Measurements from ENCODE around the gene SLC6A3. TPM values are rescaled to one million over a fixed set of nuclear protein-coding genes. Genes with fewer than 3 reads are reported as not detected.

Gene SLC6A3
- total RNA-seq, 2 experiments from 2014 or later: not detected

DNA sequence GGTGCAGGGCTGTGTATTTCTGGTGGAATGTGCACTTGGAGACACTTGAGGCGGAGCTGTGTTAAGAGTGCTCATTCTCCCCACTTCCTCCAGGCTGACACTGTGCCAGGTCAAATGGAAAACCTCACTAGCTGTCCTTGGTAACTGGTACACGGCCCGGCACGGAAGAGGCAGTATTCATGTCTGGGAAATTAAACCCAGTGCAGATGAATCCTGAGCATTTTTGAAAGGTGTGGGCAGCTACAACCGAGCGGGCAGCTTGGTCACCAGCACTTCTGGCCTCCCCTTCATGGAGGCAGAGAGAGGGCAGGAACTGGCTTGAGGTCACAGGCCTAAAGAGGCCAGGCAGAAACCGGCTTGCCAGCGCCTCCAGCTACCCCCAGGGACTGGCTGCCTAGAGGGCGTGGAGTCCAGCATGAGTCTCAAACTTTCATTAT lies 101.9 kb downstream of the SLC6A3 start:
- H3K79me2 ChIP-seq (ENCODE audit: insufficient read depth, low read depth, low read length): peaks cover 51% of the 10 kb centered on the region
- POLR2A ChIA-PET: interaction anchor here (0.7 to 6.0 kb wide), 9 partner anchors 11 to 309 kb away, joined by 3 to 78 read pairs (median 3); no protein-coding TSS in a partner anchor
- H3K36me3 ChIP-seq (ENCODE audit: insufficient read depth, low read length): peaks cover 57% of the 10 kb centered on the region
- CTCF ChIA-PET (ENCODE audit: unreplicated experiment): no interaction called here
- H3K4me2 ChIP-seq (ENCODE audit: low read length): peak overlapping the region; percentile 79
- H3K27ac ChIP-seq (ENCODE audit: low read depth, low read length, poor library complexity, severe bottlenecking): peak overlapping the region; percentile 94
- no peaks in the 10 kb centered on the region for H3K9me3 ChIP-seq (ENCODE audit: low read length)
- intact Hi-C loops (cut with micrococcal nuclease; ENCODE audit: unreplicated experiment): loop anchor here (5.0 kb wide), 1 partner anchor 1126 kb away; the partner anchor contains the start of genes CCDC127 and SDHA
- no TSS peak for BruUV-seq (replicated peaks)
- no peak overlapping the region for H2AFZ ChIP-seq (ENCODE audit: low read length)
- peak overlapping the region; percentile 89 for H3K4me3 ChIP-seq (ENCODE audit: low read depth, low read length, poor library complexity, severe bottlenecking)
- peak; percentile 47 for DNase-seq (ENCODE audit: low spot score)
- H3K4me1 ChIP-seq (ENCODE audit: insufficient read depth, low read length, poor library complexity, severe bottlenecking): peaks cover 56% of the 10 kb centered on the region
- H4K20me1 ChIP-seq (ENCODE audit: insufficient read depth, low read length): no peaks in the 10 kb centered on the region
- H3K9me2 ChIP-seq (ENCODE audit: insufficient read depth, low read length): no peaks in the 10 kb centered on the region
- TF ChIP-seq, protein P1, sequence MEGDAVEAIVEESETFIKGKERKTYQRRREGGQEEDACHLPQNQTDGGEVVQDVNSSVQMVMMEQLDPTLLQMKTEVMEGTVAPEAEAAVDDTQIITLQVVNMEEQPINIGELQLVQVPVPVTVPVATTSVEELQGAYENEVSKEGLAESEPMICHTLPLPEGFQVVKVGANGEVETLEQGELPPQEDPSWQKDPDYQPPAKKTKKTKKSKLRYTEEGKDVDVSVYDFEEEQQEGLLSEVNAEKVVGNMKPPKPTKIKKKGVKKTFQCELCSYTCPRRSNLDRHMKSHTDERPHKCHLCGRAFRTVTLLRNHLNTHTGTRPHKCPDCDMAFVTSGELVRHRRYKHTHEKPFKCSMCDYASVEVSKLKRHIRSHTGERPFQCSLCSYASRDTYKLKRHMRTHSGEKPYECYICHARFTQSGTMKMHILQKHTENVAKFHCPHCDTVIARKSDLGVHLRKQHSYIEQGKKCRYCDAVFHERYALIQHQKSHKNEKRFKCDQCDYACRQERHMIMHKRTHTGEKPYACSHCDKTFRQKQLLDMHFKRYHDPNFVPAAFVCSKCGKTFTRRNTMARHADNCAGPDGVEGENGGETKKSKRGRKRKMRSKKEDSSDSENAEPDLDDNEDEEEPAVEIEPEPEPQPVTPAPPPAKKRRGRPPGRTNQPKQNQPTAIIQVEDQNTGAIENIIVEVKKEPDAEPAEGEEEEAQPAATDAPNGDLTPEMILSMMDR (conservative IDR thresholded peaks at IDR 0.05; ENCODE audit: low read length): 0 out of 2 replicates have a peak, but pooled peaks have one; percentile 20
- TF ChIP-seq EZH2phosphoT487 (IDR thresholded peaks at IDR 0.05; ENCODE audit: borderline replicate concordance, low read depth, low read length): no peak

Other genes with a start within 250 kb of the SLC6A3 start
- not detected in 2 replicates for gene SLC6A19, start 243.8 kb downstream of the SLC6A3 start, total RNA-seq (2014; rRNA removed; shearing (Covaris generic))
- gene SLC6A19, start 243.8 kb downstream of the SLC6A3 start, total RNA-seq (2022): not detected in 2 replicates
- gene SLC6A18, start 220.1 kb downstream of the SLC6A3 start, total RNA-seq (2014; rRNA removed; shearing (Covaris generic)): not detected in 2 replicates
- gene SLC6A18, start 220.1 kb downstream of the SLC6A3 start, total RNA-seq (2022): not detected in 2 replicates
- 120 and 156 TPM in 2 replicates for gene TERT, start 150.4 kb downstream of the SLC6A3 start, total RNA-seq (2014; rRNA removed; shearing (Covaris generic))
- 173 and 198 TPM in 2 replicates for gene TERT, start 150.4 kb downstream of the SLC6A3 start, total RNA-seq (2022)
- gene CLPTM1L, start 100.3 kb downstream of the SLC6A3 start, total RNA-seq (2014; rRNA removed; shearing (Covaris generic)): 356 and 395 TPM in 2 replicates
- 395 and 396 TPM in 2 replicates for gene CLPTM1L, start 100.3 kb downstream of the SLC6A3 start, total RNA-seq (2022)
- 47.7 and 69.1 TPM in 2 replicates for gene LPCAT1, start 78.5 kb upstream of the SLC6A3 start, total RNA-seq (2014; rRNA removed; shearing (Covaris generic))
- gene LPCAT1, start 78.5 kb upstream of the SLC6A3 start, total RNA-seq (2022): 57.3 and 63.6 TPM in 2 replicates

All from OCI-LY7 (cell line).